Measurements from ENCODE around the gene FOXC1. TPM values are rescaled to one million over a fixed set of nuclear protein-coding genes. Genes with fewer than 3 reads are reported as not detected.

Gene FOXC1
- polyA plus RNA-seq, 1 of the 3 experiments (the other 2 are of a cell fraction): 4.3 TPM

DNA sequence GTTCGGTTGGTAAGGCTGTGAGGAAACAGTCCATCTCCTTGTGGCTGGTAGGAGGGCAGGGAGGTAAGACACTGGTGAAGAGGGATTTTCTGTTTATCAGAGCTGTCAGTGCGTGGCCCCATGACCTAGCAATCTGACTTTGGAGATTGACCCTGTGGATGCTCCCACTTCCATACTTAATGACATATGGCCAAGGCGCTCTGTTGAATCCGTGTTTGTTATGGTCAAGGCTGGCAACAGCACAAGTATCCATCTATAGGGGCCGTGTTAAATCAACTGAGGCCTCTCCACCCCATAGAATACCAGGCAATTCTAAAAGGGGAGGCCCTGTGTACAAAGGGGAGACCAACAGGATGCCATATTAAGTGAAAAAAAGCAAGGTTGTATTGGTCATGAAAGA, 25.6 kb upstream of the FOXC1 start:
- Histone ChIP-seq H4K20me1 (ENCODE audit: insufficient read depth) (no peaks in the 10 kb centered on the region), H3K9me3 (no peaks in the 10 kb centered on the region), H3K27me3 (ENCODE audit: insufficient read depth) (peaks cover 42% of the 10 kb centered on the region), H3K4me1 (ENCODE audit: control insufficient read depth in 1 of 2, insufficient read depth in 2 of 2, low read depth in 1 of 2, low read length in 1 of 2) (no peaks in the 10 kb centered on the region), H3F3A (replicated peaks; ENCODE audit: insufficient read depth) (no peaks in the 10 kb centered on the region), H3K36me3 (replicated peaks in 1 of 2; ENCODE audit: control insufficient read depth in 1 of 2, insufficient read depth in 2 of 2, low read length in 1 of 2) (no peaks in the 10 kb centered on the region), H3K9me2 (no peaks in the 10 kb centered on the region), H3K79me2 (ENCODE audit: insufficient read depth) (no peaks in the 10 kb centered on the region), H3K4me3 (ENCODE audit: low read depth in 2 of 2, low read length in 1 of 2) (no peak overlapping the region), H3K4me2 (no peak overlapping the region), H3K27ac (ENCODE audit: low read depth in 2 of 2, low read length in 1 of 2) (no peak overlapping the region), H3K9ac (no peak overlapping the region), H2AFZ (ENCODE audit: low read depth) (no peak overlapping the region)
- TF ChIP-seq, protein P1, sequence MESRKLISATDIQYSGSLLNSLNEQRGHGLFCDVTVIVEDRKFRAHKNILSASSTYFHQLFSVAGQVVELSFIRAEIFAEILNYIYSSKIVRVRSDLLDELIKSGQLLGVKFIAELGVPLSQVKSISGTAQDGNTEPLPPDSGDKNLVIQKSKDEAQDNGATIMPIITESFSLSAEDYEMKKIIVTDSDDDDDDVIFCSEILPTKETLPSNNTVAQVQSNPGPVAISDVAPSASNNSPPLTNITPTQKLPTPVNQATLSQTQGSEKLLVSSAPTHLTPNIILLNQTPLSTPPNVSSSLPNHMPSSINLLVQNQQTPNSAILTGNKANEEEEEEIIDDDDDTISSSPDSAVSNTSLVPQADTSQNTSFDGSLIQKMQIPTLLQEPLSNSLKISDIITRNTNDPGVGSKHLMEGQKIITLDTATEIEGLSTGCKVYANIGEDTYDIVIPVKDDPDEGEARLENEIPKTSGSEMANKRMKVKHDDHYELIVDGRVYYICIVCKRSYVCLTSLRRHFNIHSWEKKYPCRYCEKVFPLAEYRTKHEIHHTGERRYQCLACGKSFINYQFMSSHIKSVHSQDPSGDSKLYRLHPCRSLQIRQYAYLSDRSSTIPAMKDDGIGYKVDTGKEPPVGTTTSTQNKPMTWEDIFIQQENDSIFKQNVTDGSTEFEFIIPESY (IDR thresholded peaks at IDR 0.05; ENCODE audit: borderline replicate concordance, low read depth): no peak
- TF ChIP-seq EZH2phosphoT487 (IDR thresholded peaks at IDR 0.05; ENCODE audit: borderline replicate concordance, low read depth): no peak
- TF ChIP-seq, protein P2, sequence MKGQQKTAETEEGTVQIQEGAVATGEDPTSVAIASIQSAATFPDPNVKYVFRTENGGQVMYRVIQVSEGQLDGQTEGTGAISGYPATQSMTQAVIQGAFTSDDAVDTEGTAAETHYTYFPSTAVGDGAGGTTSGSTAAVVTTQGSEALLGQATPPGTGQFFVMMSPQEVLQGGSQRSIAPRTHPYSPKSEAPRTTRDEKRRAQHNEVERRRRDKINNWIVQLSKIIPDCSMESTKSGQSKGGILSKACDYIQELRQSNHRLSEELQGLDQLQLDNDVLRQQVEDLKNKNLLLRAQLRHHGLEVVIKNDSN (IDR thresholded peaks at IDR 0.05; ENCODE audit: borderline replicate concordance, low read depth): no peak
- TF ChIP-seq, protein P3, sequence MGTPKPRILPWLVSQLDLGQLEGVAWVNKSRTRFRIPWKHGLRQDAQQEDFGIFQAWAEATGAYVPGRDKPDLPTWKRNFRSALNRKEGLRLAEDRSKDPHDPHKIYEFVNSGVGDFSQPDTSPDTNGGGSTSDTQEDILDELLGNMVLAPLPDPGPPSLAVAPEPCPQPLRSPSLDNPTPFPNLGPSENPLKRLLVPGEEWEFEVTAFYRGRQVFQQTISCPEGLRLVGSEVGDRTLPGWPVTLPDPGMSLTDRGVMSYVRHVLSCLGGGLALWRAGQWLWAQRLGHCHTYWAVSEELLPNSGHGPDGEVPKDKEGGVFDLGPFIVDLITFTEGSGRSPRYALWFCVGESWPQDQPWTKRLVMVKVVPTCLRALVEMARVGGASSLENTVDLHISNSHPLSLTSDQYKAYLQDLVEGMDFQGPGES (IDR thresholded peaks at IDR 0.05; ENCODE audit: low read depth, low read length): no peak
- TF ChIP-seq FOXJ3 (CRISPR knock-in tag; IDR thresholded peaks at IDR 0.05): no peak
- TF ChIP-seq, protein P4, sequence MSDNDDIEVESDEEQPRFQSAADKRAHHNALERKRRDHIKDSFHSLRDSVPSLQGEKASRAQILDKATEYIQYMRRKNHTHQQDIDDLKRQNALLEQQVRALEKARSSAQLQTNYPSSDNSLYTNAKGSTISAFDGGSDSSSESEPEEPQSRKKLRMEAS (IDR thresholded peaks at IDR 0.05; ENCODE audit: low read depth): no peak
- TF ChIP-seq EP300 (IDR thresholded peaks at IDR 0.05; ENCODE audit: borderline replicate concordance in 1 of 2, low read depth in 1 of 2, low read length in 1 of 2): no peak
- TF ChIP-seq CHD2 (IDR thresholded peaks at IDR 0.05; ENCODE audit: low read length, partially characterized antibody): no peak
- TF ChIP-seq TAF1 (IDR thresholded peaks at IDR 0.05; ENCODE audit: borderline replicate concordance, low read depth, low read length): no peak
- no peak for TF ChIP-seq GATA2 (CRISPR knock-in tag; IDR thresholded peaks at IDR 0.05)
- no peak for TF ChIP-seq RCOR1 (IDR thresholded peaks at IDR 0.05; ENCODE audit: low read length)
- TF ChIP-seq SIN3A (IDR thresholded peaks at IDR 0.05; ENCODE audit: borderline replicate concordance, low read depth, low read length): no peak
- no peak for TF ChIP-seq ELF1 (IDR thresholded peaks at IDR 0.05)
- no peak for TF ChIP-seq RXRA (IDR thresholded peaks at IDR 0.05; ENCODE audit: borderline replicate concordance, low read depth)
- TF ChIP-seq, protein P5, sequence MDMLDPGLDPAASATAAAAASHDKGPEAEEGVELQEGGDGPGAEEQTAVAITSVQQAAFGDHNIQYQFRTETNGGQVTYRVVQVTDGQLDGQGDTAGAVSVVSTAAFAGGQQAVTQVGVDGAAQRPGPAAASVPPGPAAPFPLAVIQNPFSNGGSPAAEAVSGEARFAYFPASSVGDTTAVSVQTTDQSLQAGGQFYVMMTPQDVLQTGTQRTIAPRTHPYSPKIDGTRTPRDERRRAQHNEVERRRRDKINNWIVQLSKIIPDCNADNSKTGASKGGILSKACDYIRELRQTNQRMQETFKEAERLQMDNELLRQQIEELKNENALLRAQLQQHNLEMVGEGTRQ (IDR thresholded peaks at IDR 0.05; ENCODE audit: borderline replicate concordance, low read depth, low read length): no peak
- TF ChIP-seq JUND (IDR thresholded peaks at IDR 0.05): no peak
- TF ChIP-seq, protein P6, sequence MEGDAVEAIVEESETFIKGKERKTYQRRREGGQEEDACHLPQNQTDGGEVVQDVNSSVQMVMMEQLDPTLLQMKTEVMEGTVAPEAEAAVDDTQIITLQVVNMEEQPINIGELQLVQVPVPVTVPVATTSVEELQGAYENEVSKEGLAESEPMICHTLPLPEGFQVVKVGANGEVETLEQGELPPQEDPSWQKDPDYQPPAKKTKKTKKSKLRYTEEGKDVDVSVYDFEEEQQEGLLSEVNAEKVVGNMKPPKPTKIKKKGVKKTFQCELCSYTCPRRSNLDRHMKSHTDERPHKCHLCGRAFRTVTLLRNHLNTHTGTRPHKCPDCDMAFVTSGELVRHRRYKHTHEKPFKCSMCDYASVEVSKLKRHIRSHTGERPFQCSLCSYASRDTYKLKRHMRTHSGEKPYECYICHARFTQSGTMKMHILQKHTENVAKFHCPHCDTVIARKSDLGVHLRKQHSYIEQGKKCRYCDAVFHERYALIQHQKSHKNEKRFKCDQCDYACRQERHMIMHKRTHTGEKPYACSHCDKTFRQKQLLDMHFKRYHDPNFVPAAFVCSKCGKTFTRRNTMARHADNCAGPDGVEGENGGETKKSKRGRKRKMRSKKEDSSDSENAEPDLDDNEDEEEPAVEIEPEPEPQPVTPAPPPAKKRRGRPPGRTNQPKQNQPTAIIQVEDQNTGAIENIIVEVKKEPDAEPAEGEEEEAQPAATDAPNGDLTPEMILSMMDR (IDR thresholded peaks at IDR 0.05): no peak
- TF ChIP-seq GABPA (IDR thresholded peaks at IDR 0.05; ENCODE audit: low read depth): no peak
- DNase-seq: no peak
- POLR2A ChIA-PET: no interaction called here
- 29% methylated on average over 5 of the region's 5 CpGs for WGBS (ENCODE audit: low lambda C conversion rate)
- CTCF ChIA-PET: no interaction called here

All from SK-N-SH (cell line).